DND-41 (cell line): ENCODE measurements around the gene GLI2.

Experiments
- ATAC-seq: fragments of 200-7000 bp; cut with Tn5 transposase; 3 replicates; pipeline ENCODE4 v1.9.1; 2021; ENCODE audit warnings: low read depth; ENCODE audit not compliant: insufficient read depth
- DNase-seq: peaks from one replicate; pipeline ENCODE4 v3.0.0-alpha.2; 2020
- H2AFZ ChIP-seq: 2 replicates; pipeline ENCODE4 v1.6.0; 2012; ENCODE audit warnings: low read depth, low read length
- H3K27ac ChIP-seq: 2 replicates; pipeline ENCODE4 v1.5.1; 2012; ENCODE audit warnings: low read length, inconsistent platforms
- H3K27me3 ChIP-seq: fragments of 200-600 bp; sonication (generic); 2 replicates; pipeline ENCODE4 v1.6.0; 2012; ENCODE audit warnings: low read length, mild to moderate bottlenecking, inconsistent platforms; ENCODE audit not compliant: insufficient read depth, poor library complexity
- H3K36me3 ChIP-seq: 2 replicates; pipeline ENCODE4 v1.5.1; 2012; ENCODE audit warnings: low read length, inconsistent platforms; ENCODE audit not compliant: insufficient read depth
- H3K4me1 ChIP-seq: 2 replicates; pipeline ENCODE4 v1.5.1; 2012; ENCODE audit warnings: mild to moderate bottlenecking, low read length; ENCODE audit not compliant: insufficient read depth
- H3K4me2 ChIP-seq: 2 replicates; pipeline ENCODE4 v1.6.0; 2012; ENCODE audit warnings: mild to moderate bottlenecking, moderate library complexity, low read length, inconsistent platforms; ENCODE audit not compliant: insufficient read depth
- H3K4me3 ChIP-seq, 2 experiments: fragments of 200-600 bp in 1 of 2; shearing (Covaris generic) in 1 of 2; 2 replicates each; pipeline ENCODE4 v1.5.1; 2012 to 2016; ENCODE audit warnings: inconsistent platforms in 2 of 2, low read length in 2 of 2, mild to moderate bottlenecking in 2 of 2, low read depth in 1 of 2, moderate library complexity in 1 of 2
- H3K79me2 ChIP-seq: 2 replicates; pipeline ENCODE4 v1.6.0; 2012; ENCODE audit warnings: low read length, inconsistent platforms; ENCODE audit not compliant: insufficient read depth
- H3K9ac ChIP-seq: 2 replicates; pipeline ENCODE4 v1.6.0; 2012; ENCODE audit warnings: low read depth, mild to moderate bottlenecking, inconsistent platforms, low read length, moderate library complexity
- H3K9me3 ChIP-seq: 2 replicates; pipeline ENCODE4 v1.5.1; 2012; ENCODE audit warnings: low read length, moderate library complexity, mild to moderate bottlenecking, inconsistent platforms; ENCODE audit not compliant: insufficient read depth, severe bottlenecking
- H4K20me1 ChIP-seq: 2 replicates; pipeline ENCODE4 v1.6.0; 2012; ENCODE audit warnings: low read length; ENCODE audit not compliant: insufficient read depth
- CTCF ChIP-seq: IDR thresholded peaks from 2 replicates; pipeline ENCODE4 v1.5.1; 2012; ENCODE audit warnings: borderline replicate concordance, low read length, moderate library complexity, mild to moderate bottlenecking; ENCODE audit not compliant: poor library complexity, severe bottlenecking; ENCODE audit errors: extremely low read depth
- EZH2 ChIP-seq: IDR thresholded peaks from 3 replicates; pipeline ENCODE4 v1.6.1; 2012; ENCODE audit warnings: borderline replicate concordance, low read depth, mild to moderate bottlenecking, moderate library complexity, low read length, inconsistent platforms; ENCODE audit not compliant: severe bottlenecking

The GLI2 gene

DNA sequence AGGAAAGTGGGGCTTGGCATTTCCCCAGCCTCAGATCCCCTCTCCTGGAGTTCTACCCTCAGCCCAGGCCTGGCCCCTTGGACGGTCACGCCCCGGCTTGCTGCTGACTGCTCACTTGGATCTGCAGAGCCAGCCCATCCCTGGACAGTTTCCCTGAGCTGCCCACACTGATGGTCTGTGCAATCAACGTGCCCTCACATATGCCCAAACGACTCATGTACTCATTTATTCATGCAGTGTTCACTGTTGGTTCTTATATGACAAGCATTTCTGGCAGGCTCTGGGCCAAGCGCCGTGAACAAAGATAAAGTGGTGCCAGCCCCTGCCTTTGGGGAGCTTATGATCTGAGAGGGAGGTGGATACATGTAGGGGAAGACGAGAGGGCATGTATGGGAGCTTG, 20.3 kb upstream of the GLI2 start:
- Histone ChIP-seq H3K27ac (no peak overlapping the region), H3K4me2 (no peak overlapping the region), H3K27me3 (peaks cover 21% of the 10 kb centered on the region), H4K20me1 (0 out of 2 replicates have a peak, but pooled peaks cover 6% of the 10 kb centered on the region), H3K9me3 (no peaks in the 10 kb centered on the region), H3K9ac (no peak overlapping the region), H3K36me3 (no peaks in the 10 kb centered on the region), H3K4me3 (no peak overlapping the region), H3K4me1 (no peaks in the 10 kb centered on the region), H3K79me2 (no peaks in the 10 kb centered on the region), H2AFZ (no peak overlapping the region)
- ATAC-seq (no peak), DNase-seq (no peak)
- TF ChIP-seq CTCF (no peak), EZH2 (no peak)

- no peak overlapping the region for H2AFZ ChIP-seq
- H3K4me3 ChIP-seq: no peak overlapping the region
- DNase-seq: no peak
- no peaks in the 10 kb centered on the region for H3K4me1 ChIP-seq
- no peaks in the 10 kb centered on the region for H3K79me2 ChIP-seq
- H3K27me3 ChIP-seq: peaks cover 21% of the 10 kb centered on the region
- TF ChIP-seq CTCF (no peak), EZH2 (no peak)
- no peak overlapping the region for H3K9ac ChIP-seq
- H3K9me3 ChIP-seq: no peaks in the 10 kb centered on the region
- no peak overlapping the region for H3K27ac ChIP-seq
- no peak for ATAC-seq
- H3K36me3 ChIP-seq: no peaks in the 10 kb centered on the region
- no peak overlapping the region for H3K4me2 ChIP-seq
- H4K20me1 ChIP-seq: 0 out of 2 replicates have a peak, but pooled peaks cover 6% of the 10 kb centered on the region
Measured at GRCh38 chr2:120715941-120716340, 19.7 kb upstream of the GLI2 start.

GRCh38 chr2:120716641-120717585, 18.8 kb upstream of the GLI2 start:
- Histone ChIP-seq H3K27ac (no peak overlapping the region), H2AFZ (no peak overlapping the region), H3K4me1 (no peaks in the 10 kb centered on the region), H3K27me3 (peaks cover 20% of the 10 kb centered on the region), H3K36me3 (no peaks in the 10 kb centered on the region), H3K79me2 (no peaks in the 10 kb centered on the region), H3K4me3 (no peak overlapping the region), H3K9ac (no peak overlapping the region), H3K4me2 (no peak overlapping the region), H4K20me1 (0 out of 2 replicates have a peak, but pooled peaks cover 2% of the 10 kb centered on the region), H3K9me3 (no peaks in the 10 kb centered on the region)
- ATAC-seq (no peak), DNase-seq (no peak)
- no peak for TF ChIP-seq EZH2
- TF ChIP-seq CTCF: no peak
